HG03354 (cell line): ENCODE results near the gene RELB.

Experiments used
- ATAC-seq: cut with Tn5 transposase; IDR thresholded peaks from one replicate; pipeline ENCODE4 v1.9.1; 2021; ENCODE audit warnings: mild to moderate bottlenecking; ENCODE audit not compliant: unreplicated experiment, poor library complexity, severe bottlenecking

Gene RELB

DNA sequence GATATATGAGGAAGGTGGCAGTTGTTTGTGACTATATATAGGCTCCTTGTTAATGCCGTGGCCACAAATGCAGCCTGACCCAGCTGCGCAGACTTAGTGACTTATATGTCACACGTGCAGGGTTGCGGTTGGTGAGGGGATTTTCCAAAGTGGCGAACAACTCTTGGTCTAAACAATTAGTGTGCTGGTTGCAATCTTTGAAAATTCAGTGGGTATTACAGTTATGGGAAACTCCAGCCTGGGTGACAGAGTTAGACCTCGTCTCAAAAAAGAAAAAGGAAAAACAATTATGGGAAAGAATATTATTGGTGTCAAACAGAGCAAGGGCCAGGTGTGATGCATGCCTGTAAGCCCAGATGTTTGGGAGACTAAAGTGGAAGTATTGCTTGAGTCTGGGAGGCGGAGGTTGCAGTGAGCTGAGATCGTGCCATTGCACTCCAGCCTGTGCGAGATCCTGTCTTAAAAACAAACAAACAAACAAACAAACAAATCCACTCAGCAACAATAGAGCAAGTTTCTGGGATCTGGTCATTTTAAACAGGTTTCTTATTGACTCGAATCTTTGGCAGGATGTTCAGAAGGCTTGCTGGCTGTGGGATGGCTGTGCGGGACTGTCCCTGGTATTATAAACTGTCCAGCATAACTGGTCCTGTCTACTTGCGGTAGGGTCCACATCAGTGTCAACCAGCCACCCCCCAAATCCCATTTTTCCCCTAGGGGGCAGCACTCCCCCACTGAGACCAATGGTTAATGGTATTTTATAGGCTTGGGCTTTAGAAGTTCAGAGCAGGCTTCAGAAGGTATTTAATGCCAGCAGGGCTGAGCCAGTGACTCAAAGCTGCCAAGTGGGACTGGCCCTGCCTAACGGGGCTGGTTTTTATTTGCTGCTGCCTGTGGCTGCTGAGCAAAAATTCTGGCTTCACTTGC is 15.4 kb downstream of the RELB start:
- peak; percentile 82 for ATAC-seq

DNA sequence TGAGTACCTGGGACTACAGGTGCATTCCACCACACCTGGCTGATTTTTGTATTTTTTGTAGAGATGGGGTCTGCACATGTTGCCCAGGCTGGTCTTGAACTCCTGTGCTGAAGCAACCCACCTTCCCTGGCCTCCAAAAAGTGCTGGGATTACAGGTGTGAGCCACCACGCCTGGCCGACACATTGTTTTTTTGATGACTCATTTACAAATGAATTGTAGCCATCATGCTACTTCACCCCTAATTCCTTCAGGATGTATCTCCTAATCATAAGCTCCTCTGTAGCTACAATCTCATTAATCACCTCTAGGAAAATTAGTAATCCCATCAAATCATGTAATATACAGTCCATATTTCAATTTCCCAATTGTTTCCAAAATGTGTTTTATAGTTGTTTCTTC is 17.9 kb downstream of the RELB start:
- no peak for ATAC-seq

DNA sequence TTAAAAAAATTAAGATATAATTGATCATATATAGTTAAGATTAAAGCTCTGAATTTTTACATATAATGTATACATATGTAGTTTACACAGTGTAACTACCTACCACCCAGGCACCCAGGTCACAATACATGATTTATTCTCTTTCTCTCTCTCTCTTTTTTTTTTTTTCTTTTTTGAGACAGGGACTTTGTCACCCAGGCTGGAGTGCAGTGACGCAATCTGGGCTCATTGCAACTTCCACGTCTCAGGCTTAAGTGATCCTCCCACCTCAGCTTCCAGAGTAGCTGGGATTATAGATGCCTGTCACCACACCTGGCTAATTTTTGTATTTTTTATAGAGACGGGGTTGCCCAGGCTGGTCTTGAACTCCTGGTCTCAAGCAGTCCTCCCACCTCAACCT is 18.8 kb downstream of the RELB start:
- ATAC-seq: no peak

DNA sequence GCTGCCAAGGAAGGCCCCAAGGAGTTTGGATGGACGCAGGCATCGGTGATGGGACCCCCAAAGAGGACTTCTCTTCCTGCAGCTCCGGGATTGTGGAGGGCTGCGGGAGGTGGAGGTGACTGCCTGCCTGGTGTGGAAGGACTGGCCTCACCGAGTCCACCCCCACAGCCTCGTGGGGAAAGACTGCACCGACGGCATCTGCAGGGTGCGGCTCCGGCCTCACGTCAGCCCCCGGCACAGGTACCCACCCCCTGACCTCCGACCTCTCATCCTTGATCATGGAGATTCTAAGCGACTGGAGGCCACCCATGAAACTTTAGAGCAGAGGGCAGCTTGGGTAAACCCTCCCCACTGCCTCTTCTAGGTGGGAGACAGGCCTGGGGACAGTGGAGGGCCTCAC is 20.7 kb downstream of the RELB start:
- ATAC-seq: no peak

DNA sequence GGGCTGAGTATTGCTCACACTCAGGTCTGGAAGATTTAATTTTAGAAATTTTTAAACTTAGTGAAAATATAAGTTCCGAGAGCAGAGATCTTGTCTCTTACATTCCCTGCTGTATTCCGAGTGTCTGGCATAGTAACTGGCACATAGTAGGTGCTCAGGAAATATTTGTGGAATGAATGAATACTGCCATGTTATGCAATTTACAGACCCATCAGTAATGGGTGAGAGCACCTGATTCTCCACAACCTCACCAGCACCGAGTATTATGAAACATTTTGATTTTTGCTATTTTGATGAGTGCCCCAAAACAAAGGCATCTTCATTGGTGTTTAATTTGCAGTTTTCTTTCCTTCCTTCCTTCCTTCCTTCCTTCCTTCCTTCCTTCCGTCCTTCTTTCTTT is 21.8 kb downstream of the RELB start:
- no peak for ATAC-seq

DNA sequence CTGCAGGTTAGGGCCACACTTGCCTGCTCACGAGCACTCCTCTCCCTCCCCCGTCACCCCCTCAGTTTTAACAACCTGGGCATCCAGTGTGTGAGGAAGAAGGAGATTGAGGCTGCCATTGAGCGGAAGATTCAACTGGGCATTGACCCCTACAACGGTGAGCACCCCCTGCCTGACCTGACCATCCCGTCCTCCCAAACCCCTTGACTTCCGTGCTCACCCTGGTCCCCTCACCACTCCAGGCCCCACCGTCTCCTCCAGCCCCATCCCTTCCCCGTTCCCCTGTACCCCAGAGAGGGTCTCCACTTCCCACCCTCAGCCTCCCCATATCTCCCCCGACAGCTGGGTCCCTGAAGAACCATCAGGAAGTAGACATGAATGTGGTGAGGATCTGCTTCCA is 24.0 kb downstream of the RELB start:
- no peak for ATAC-seq

DNA sequence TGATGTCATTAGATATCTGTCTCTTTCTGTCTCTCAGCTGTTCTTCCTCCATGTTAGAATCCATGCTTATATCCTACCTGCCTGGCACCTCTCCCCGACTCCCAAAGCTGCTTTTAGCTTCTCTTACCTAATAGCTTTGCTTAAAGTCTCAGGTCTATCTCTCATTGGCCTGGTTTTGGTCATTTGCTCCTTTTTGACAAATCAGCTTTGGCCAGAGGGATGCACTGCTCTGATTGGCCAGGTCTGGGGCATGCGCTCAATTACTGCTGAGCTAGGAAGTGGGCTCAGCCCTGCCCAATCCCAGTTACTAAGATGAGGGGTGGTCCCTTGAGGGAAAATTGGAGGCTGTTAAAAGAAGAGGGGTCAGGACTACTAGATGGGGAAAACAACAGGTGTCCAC is 26.1 kb downstream of the RELB start:
- no peak for ATAC-seq

DNA sequence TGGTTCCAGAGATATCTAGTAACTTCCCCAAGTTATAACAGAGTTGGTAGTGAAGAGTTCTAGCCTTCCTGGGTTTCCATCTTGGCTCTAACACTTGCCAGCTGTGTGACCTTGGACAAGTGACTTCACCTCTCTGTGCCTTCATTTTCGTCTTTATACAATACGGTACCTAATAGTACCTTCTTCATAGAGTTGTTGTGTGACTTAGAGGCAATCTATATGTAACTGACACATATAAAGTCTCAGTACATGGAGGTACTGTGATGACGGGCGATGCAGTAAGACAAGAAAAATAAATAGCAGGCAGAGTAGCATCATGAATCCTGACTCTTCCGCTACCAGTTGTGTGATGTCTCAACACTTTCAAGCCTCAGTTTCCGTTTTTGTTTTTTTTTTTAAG is 29.6 kb downstream of the RELB start:
- ATAC-seq: no peak

DNA sequence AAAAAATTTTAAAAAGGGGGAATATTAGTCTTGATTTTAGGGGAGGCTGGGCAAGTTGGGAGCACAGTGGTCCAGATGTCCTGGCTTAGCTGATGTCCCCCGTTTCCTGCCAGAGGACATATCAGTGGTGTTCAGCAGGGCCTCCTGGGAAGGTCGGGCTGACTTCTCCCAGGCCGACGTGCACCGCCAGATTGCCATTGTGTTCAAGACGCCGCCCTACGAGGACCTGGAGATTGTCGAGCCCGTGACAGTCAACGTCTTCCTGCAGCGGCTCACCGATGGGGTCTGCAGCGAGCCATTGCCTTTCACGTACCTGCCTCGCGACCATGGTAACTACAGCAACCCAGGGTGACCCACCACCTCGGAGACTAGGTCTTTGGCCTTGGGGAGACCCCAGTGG is 31.2 kb downstream of the RELB start:
- no peak for ATAC-seq

DNA sequence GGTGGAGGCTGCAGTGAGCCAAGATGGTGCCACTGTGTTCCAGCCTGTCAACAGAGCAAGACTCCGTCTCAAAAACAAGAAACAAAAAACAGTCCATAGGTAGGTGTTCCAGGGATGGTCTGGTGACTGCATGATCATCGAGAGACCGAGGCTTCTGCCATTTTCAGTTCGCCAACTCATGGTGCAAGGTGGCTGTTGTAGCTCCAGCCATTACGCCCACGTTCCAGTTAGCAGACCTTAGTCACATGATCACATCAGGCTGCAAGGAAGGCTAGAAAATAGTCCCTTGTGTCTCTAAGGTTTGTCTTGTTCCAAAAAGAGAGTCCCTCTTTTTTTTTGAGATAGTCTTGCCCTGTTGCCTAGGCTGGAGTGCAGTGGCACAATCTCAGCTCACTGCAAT is 34.5 kb downstream of the RELB start:
- ATAC-seq: no peak

DNA sequence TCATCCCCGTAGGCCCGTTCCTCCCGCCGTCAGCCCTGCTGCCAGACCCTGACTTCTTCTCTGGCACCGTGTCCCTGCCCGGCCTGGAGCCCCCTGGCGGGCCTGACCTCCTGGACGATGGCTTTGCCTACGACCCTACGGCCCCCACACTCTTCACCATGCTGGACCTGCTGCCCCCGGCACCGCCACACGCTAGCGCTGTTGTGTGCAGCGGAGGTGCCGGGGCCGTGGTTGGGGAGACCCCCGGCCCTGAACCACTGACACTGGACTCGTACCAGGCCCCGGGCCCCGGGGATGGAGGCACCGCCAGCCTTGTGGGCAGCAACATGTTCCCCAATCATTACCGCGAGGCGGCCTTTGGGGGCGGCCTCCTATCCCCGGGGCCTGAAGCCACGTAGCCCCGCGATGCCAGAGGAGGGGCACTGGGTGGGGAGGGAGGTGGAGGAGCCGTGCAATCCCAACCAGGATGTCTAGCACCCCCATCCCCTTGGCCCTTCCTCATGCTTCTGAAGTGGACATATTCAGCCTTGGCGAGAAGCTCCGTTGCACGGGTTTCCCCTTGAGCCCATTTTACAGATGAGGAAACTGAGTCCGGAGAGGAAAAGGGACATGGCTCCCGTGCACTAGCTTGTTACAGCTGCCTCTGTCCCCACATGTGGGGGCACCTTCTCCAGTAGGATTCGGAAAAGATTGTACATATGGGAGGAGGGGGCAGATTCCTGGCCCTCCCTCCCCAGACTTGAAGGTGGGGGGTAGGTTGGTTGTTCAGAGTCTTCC is 36.3 kb downstream of the RELB start:
- ATAC-seq: no peak

DNA sequence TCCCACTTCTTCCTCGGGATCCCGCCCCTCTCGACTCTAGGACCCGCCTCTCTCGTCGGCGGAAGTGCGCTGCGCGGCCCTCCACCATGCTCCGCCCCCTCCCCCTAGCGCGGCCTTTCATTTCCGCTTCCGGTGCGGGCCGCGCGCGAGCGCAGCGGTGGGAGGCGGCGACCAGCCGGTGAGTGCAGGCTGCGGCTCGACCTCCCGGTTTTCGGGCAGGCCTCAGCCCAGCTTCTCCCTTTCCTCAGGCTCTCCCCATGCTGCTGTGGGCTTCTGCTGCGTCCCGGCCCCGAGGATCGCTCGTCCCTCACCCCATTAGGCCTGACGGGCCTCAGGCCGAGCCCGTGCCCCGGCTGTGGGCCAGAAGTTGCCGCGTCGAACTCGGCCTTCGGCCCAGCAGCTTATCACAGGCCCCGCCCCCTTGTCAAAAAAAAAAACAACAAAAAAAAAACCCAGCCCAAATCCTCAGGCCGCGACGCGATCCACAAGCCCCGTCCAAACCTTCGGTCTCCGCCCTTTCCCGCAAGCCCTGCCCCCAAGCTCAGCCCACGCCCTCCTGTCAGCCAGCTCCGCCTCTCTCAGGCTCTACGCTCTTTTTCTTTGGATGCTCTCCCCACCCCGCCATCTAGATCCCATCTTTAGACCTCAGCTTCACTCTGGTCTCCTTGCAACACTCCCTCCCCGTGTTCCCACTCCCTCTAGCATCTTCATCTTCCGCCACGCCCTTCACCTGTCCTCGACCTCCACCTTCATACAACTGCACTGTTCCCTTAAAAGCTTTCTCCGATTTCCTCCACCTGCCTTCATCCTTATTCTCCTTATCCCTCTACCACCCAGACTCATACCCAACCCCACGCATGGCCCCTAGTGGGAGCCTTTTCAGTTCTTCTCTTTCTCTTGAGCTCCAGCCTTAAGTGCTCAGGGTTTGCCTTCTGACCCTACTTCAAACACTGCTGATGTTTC is 37.9 kb downstream of the RELB start, which contains the start of gene CLASRP:
TSS of gene CLASRP (plus strand) at position 115 of the 963 bp plus-strand sequence. CDS start 1,168 bp downstream, outside the sequence.
- ATAC-seq: peak; percentile 90

DNA sequence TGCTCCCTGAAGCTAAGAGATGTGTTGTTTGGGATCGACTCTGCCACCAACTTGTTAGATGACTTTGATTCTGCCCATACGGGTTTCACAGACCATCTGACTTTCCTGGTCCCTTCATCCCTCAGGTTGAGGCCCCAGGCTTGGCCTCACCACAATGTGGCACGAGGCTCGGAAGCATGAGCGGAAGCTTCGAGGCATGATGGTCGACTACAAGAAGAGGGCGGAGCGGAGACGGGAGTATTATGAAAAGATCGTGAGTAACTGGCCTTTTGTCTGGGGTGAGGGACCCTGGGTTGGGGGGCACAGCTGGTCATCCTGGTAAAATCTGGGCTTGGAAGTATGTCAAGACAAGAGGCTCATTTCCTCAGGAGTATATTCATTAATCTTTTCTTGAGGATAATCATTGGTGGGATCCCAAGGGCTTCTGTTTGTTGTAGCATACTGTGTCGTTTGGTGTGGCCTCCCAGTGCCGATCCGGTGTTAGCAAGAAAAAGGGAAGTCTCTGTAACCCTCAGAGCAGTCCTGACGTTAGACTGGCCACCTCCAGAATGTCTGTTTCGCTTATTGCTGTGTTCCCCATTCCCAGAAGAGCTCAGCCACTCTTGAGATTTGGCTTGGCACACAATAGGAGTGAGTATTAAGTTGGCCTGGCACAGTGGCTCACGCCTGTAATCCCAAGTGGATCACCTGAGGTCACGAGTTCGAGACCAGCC is 39.0 kb downstream of the RELB start:
- no peak for ATAC-seq

DNA sequence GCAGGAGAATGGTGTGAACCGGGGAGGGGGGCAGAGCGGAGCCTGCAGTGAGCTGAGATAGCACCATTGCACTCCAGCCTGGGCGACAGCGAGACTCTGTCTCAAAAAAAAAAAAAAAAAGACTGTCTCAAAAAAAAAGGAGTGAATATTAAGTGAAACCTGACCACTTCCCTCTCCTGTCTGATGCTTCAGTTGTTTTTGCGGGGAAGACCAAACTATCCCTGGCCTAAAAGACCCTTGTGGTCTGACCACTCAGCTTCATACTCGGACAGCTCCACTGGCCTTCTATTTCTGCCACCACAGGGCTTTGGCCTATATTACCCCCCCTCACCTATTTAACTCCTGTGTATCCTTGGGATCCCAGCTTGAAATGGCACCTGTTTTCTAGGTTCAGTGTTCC is 39.9 kb downstream of the RELB start:
- no peak for ATAC-seq

DNA sequence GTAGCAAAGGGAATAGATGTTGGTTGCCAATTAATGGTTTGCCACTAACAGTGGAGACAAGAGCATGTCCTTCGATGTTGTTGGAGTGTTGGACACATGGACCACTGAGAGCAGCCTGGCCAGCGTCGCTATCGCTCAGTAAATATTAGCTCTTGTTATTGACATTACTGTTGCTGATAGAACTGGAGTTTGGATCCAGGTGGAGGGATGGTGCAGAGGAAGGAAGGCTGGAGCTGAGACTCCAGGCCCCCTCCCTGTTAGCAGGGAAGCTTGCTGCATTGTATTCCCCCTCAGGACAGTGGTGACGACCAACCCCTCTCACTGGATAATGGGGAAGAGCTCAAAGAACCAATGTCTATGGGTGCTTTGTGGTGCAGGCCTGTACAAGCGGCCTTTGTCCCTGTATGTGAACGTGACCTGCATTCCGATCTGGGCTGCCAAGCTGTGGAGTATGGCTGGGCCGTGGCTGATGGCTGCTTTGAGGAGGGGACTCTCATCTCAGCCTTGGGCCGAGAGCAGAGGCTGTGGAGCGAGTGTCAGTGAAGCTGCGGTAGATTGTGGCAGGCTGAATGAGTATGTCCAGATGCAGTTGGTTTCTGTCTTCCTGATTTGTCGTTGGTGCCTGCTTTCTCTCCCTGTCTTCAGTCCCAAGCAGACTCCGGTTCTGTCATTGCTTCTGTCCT is 44.5 kb downstream of the RELB start:
- no peak for ATAC-seq

DNA sequence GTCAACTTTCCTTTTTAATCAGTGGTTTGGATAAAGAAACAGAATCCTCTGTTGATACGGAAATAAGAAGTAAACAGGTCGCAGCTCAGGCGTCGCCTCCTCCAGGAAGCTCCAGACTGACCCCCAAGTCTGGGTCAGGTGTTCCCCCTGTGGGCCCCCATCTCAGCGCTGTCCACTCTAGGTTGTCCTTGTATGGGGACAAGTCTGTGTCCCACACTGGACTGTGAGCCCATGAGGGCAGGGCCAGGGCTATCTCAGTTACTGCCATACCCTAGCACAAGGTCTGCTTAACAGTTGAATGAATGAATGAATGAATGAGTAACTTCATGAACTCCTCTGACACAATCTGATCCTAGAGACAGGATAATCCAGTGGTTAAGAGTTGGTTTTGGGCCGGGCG is 45.1 kb downstream of the RELB start:
- ATAC-seq: no peak

DNA sequence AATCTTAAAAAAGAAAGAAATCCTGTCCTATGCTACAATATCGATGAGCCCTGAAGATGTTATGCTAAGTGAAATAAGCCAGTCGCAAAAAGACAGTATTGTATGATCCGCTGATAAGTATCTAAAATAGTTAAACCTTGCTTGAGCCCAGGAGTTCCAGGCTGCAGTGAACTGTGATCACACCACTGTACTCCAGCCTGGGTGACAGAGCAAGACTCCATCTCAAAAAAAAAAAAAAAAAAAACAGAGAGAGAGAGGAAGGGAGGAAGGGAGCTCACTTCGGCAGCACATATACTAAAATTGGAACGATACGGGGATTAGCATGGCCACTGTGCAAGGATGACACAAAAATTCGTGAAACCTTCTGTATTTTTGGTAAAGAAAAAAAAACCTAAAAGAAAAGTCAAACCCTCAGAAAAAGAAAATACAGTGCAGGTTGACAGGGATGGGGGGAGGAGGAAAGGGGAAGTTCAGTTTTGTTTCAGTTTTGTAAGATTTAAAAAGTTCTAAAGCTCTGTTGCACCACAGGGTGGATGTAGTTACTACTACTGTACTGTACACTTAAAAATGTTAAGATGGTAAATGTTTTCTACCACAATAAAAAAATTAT is 46.0 kb downstream of the RELB start:
- peak; percentile 49 for ATAC-seq

DNA sequence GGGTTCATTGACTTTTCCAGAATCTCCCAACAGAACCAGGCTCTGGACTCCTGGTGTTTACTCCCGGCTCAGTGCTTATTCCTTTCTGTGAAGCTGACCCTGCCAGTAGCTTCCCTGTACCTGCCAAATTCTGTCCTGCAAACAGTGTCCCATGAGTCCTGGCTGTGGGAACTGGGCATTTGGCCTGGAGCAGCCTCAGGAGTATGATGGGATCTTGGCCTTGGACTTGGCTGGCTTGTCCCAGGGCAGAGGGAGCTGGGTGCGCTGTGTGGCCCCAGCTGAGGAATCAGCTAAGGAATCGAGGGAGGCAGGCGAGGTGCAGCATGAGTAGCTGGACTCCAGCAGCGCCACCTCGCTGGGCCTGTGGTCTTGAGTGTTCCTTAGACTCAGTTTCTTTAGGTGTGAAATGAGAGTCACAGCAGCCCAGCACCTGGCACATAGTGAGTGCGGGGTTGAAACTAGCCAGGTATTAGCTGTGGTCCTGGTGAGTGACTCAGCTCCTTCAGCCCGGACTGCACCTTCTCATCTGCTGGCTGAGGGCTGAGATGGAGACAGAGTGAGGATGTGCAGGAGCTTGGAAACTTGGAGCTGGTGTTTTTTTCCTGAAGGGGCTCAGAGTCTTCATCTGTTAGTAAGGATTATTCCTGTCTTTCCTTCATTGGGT is 47.9 kb downstream of the RELB start:
- ATAC-seq: no peak
